22Rv1 (cell line): ENCODE measurements around the gene DCX.

Source experiments
- H3K27ac ChIP-seq: fragments of 450-650 bp; 2 replicates; pipeline ENCODE4 v1.5.1; 2017
- CTCF ChIP-seq: fragments of 450-650 bp; IDR thresholded peaks from 2 replicates; pipeline ENCODE4 v1.5.1; 2017; ENCODE audit warnings: mild to moderate bottlenecking
- ZFX ChIP-seq: fragments of 450-650 bp; IDR thresholded peaks from 2 replicates; pipeline ENCODE4 v1.6.1; 2017; ENCODE audit warnings: antibody characterized with exemption, borderline replicate concordance

Gene DCX

GRCh38 chrX:111262086-111262485 lies 149.9 kb downstream of the DCX start:
- H3K27ac ChIP-seq: no peak overlapping the region
- no peak for TF ChIP-seq CTCF
- no peak for TF ChIP-seq ZFX

GRCh38 chrX:111260451-111260850 lies 151.5 kb downstream of the DCX start:
- no peak for TF ChIP-seq ZFX
- TF ChIP-seq CTCF: no peak
- H3K27ac ChIP-seq: no peak overlapping the region

GRCh38 chrX:111259559-111259958 lies 152.4 kb downstream of the DCX start:
- no peak overlapping the region for H3K27ac ChIP-seq
- TF ChIP-seq CTCF (no peak), ZFX (no peak)

- TF ChIP-seq ZFX (no peak), CTCF (no peak)
- no peak overlapping the region for H3K27ac ChIP-seq
These were observed 154.3 kb downstream of the DCX start for GRCh38 chrX:111257733-111258132.

GRCh38 chrX:111254896-111255693 lies 156.9 kb downstream of the DCX start:
- TF ChIP-seq ZFX (no peak), CTCF (no peak)

GRCh38 chrX:111244235-111244750 lies 167.7 kb downstream of the DCX start:
- no peak for TF ChIP-seq ZFX
- peak; percentile 50 for TF ChIP-seq CTCF
- no peak overlapping the region for H3K27ac ChIP-seq

More at GRCh38 chrX:111254896-111255693, 156.9 kb downstream of the DCX start:
- no peak overlapping the region for H3K27ac ChIP-seq
